ENCODE data around the gene ZNF460. TPM values are rescaled to one million over a fixed set of nuclear protein-coding genes. Genes with fewer than 3 reads are reported as not detected.
A peak's percentile ranks its signal among the peaks of the same experiment; 100 is the strongest.

ZNF460 gene
- total and polyA plus RNA-seq, 2 of the 4 experiments (the other 2 are of a cell fraction) = 3.6 to 55.2 TPM

DNA sequence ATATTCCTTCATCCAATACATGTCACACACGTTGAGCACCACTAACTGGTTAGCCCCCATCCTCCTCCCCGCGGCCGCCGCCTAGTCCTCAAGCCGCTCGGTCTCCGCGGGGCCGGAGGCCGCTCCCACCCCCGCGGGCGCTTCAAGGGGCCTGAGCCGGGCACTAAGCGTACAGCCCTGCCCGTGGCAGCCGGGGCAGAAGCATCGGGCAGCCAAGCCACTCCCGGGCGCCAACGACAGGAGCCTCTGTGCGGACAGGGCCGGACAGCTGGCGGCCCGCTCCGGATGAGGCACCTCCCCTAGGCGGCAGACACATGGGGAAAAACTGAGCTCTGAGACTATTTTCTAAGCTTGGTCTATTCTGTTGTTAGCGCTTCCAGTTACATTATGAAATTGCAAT lies 37.2 kb downstream of the ZNF460 start:
- no TSS peak for BruUV-seq (replicated peaks)
- 0 out of 2 replicates have a peak, but pooled peaks cover 7% of the 10 kb centered on the region for H4K20me1 ChIP-seq (ENCODE audit: insufficient read depth, low read length)
- ChIA-PET POLR2A (ENCODE audit: unreplicated experiment) (no interaction called here), CTCF (no interaction called here)
- intact Hi-C loops (cut with micrococcal nuclease) = no loop called here
- peak overlapping the region; percentile 85 for H2AFZ ChIP-seq (replicated peaks; ENCODE audit: low read length, poor library complexity)
- no peak overlapping the region for H3K14ac ChIP-seq (replicated peaks; ENCODE audit: low read depth, low read length)
- no peak overlapping the region for H2BK120ac ChIP-seq (ENCODE audit: low read depth, low read length)
- no peak overlapping the region for H4K91ac ChIP-seq (ENCODE audit: insufficient read depth, low read depth, low read length)
- no peak overlapping the region for H4K5ac ChIP-seq (ENCODE audit: low read depth, low read length)
- no peak overlapping the region for H3K9ac ChIP-seq (ENCODE audit: low read depth, low read length)
- H2BK15ac ChIP-seq (ENCODE audit: low read depth, low read length) = no peak overlapping the region
- H2AK5ac ChIP-seq (ENCODE audit: low read depth, low read length) = no peak overlapping the region
- H2BK20ac ChIP-seq (ENCODE audit: low read depth, low read length) = no peak overlapping the region
- H3K56ac ChIP-seq (ENCODE audit: extremely low read depth, insufficient read depth, low read length) = no peak overlapping the region
- no peaks in the 10 kb centered on the region for H3K9me3 ChIP-seq (ENCODE audit: control insufficient read depth, insufficient read depth, low read length)
- peaks cover 12% of the 10 kb centered on the region for H3K27me3 ChIP-seq (ENCODE audit: control insufficient read depth, insufficient read depth, low read length)
- no peak overlapping the region for H3K23ac ChIP-seq (ENCODE audit: low read depth, low read length)
- peak; percentile 15; the same call in 1 of the 2 replicates for ATAC-seq (ENCODE audit: low read depth)
- TF ChIP-seq FOS (IDR thresholded peaks at IDR 0.05; ENCODE audit: low read depth, low read length) (no peak), NFE2L2 (IDR thresholded peaks at IDR 0.05; ENCODE audit: low read depth, low read length) (no peak), CHD1 (IDR thresholded peaks at IDR 0.05; ENCODE audit: low read depth, low read length) (no peak), CEBPB (IDR thresholded peaks at IDR 0.05; ENCODE audit: low read depth, low read length) (no peak), MAFK (IDR thresholded peaks at IDR 0.05; ENCODE audit: low read depth, low read length) (no peak), POLR2A (IDR thresholded peaks at IDR 0.05; ENCODE audit: low read depth, low read length) (no peak), RFX5 (IDR thresholded peaks at IDR 0.05; ENCODE audit: low read depth, low read length) (no peak), RCOR1 (IDR thresholded peaks at IDR 0.05; ENCODE audit: insufficient replicate concordance, low read length) (no peak)
- TF ChIP-seq, protein P1, sequence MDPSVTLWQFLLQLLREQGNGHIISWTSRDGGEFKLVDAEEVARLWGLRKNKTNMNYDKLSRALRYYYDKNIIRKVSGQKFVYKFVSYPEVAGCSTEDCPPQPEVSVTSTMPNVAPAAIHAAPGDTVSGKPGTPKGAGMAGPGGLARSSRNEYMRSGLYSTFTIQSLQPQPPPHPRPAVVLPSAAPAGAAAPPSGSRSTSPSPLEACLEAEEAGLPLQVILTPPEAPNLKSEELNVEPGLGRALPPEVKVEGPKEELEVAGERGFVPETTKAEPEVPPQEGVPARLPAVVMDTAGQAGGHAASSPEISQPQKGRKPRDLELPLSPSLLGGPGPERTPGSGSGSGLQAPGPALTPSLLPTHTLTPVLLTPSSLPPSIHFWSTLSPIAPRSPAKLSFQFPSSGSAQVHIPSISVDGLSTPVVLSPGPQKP (IDR thresholded peaks at IDR 0.05; ENCODE audit: borderline replicate concordance, low read depth, low read length) = no peak
- peak overlapping the region; percentile 44 for H3K4me2 ChIP-seq (ENCODE audit: low read depth, low read length)
- in situ Hi-C loops (cut with MboI; ENCODE audit: low sequenced_read_pairs) = no loop called here
- H3K4ac ChIP-seq (ENCODE audit: low read depth, low read length) = no peak overlapping the region
- peaks cover 10% of the 10 kb centered on the region for H3K4me1 ChIP-seq (ENCODE audit: control insufficient read depth, insufficient read depth, low read length)
- H2BK5ac ChIP-seq (ENCODE audit: low read depth, low read length, poor library complexity, severe bottlenecking) = no peak overlapping the region
- H3K9me1 ChIP-seq (ENCODE audit: insufficient read depth, low read length) = peaks cover 12% of the 10 kb centered on the region
- no peak overlapping the region for H3K18ac ChIP-seq (ENCODE audit: low read depth, low read length)
- H3K4me3 ChIP-seq (ENCODE audit: insufficient read depth, low read depth, low read length) = peak overlapping the region; percentile 25
- DNase-seq = no peak
- 3% methylated on average over 11 of the region's 29 CpGs; no CpG with 5 or more reads in 1 of the 2 experiments for WGBS, 2 experiments (ENCODE audit: extremely low coverage in 2 of 2, insufficient read length in 1 of 2)
- H3K36me3 ChIP-seq (ENCODE audit: control insufficient read depth, insufficient read depth, low read length) = 0 out of 2 replicates have a peak, but pooled peaks cover under 1% of the 10 kb centered on the region
- dilution Hi-C loops (cut with HindIII; ENCODE audit: low sequenced_read_pairs, unreplicated experiment) = no loop called here
- no peak overlapping the region; the same call in 1 of the 2 replicates for H3K27ac ChIP-seq (ENCODE audit: insufficient read depth, low read length)
- peaks cover 1 to 24% of the 10 kb centered on the region in 2 experiments; a peak in 2 of 4 replicates for H3K79me1 ChIP-seq (ENCODE audit: low read depth in 1 of 2, low read length in 2 of 2)
- H4K8ac ChIP-seq (ENCODE audit: low read depth in 2 of 2, low read length in 2 of 2) = no peak overlapping the region
- no peak overlapping the region for H2AK9ac ChIP-seq (replicated peaks; ENCODE audit: low read depth, low read length, poor library complexity)

Measured in IMR-90 (cell line).